GM18505 (cell line): ENCODE measurements around the gene FNDC3B.
"Not testable (repeated sequence)": the region's sequence is repeated elsewhere in the genome, so short reads cannot be mapped to it uniquely, and the experiment has no call there.

Experiments used
- ATAC-seq: cut with Tn5 transposase; IDR thresholded peaks from one replicate; pipeline ENCODE4 v1.9.1; 2021; ENCODE audit not compliant: unreplicated experiment
- POLR2A ChIP-seq: IDR thresholded peaks from 4 replicates; pipeline ENCODE4 v1.6.1; 2011; ENCODE audit warnings: borderline replicate concordance; ENCODE audit not compliant: insufficient read depth, insufficient read length; ENCODE audit errors: extremely low read depth

The FNDC3B gene

GRCh38 chr3:172082269-172082668 is 42.9 kb downstream of the FNDC3B start:
- TF ChIP-seq POLR2A: no peak
- no peak for ATAC-seq

GRCh38 chr3:172082820-172083513 is 43.6 kb downstream of the FNDC3B start:
- no peak for ATAC-seq
- no peak for TF ChIP-seq POLR2A

GRCh38 chr3:172083995-172084409 is 44.6 kb downstream of the FNDC3B start:
- no peak for ATAC-seq

GRCh38 chr3:172084871-172085556 is 45.6 kb downstream of the FNDC3B start:
- ATAC-seq: no peak
- TF ChIP-seq POLR2A: no peak

More at GRCh38 chr3:172083995-172084409, 44.6 kb downstream of the FNDC3B start:
- no peak for TF ChIP-seq POLR2A

- ATAC-seq: no peak
- TF ChIP-seq POLR2A: no peak
Measured at GRCh38 chr3:172085557-172085895, 46.1 kb downstream of the FNDC3B start.

GRCh38 chr3:172086071-172086470 is 46.7 kb downstream of the FNDC3B start:
- TF ChIP-seq POLR2A: no peak
- ATAC-seq: no peak

GRCh38 chr3:172087198-172087597 is 47.8 kb downstream of the FNDC3B start:
- no peak for ATAC-seq
- no peak for TF ChIP-seq POLR2A

- ATAC-seq: peak; percentile 91
- TF ChIP-seq POLR2A: no peak
Measured at GRCh38 chr3:172087602-172088580, 48.5 kb downstream of the FNDC3B start.

GRCh38 chr3:172089250-172089649 is 49.9 kb downstream of the FNDC3B start:
- TF ChIP-seq POLR2A: no peak
- ATAC-seq: no peak

GRCh38 chr3:172090035-172090434 is 50.7 kb downstream of the FNDC3B start:
- no peak for ATAC-seq
- no peak for TF ChIP-seq POLR2A

GRCh38 chr3:172092658-172093057 is 53.3 kb downstream of the FNDC3B start:
- ATAC-seq: no peak
- no peak for TF ChIP-seq POLR2A

- not testable (repeated sequence) for ATAC-seq
Measured at GRCh38 chr3:172093581-172094443, 54.4 kb downstream of the FNDC3B start.
